IPS DF 19.7 (cell line): ENCODE measurements around the gene AGBL4.

Source experiments
- DNase-seq: peaks from one replicate; pipeline ENCODE4 v3.0.0-alpha.2; 2013; ENCODE audit warnings: low read depth, low spot score

Gene AGBL4

DNA sequence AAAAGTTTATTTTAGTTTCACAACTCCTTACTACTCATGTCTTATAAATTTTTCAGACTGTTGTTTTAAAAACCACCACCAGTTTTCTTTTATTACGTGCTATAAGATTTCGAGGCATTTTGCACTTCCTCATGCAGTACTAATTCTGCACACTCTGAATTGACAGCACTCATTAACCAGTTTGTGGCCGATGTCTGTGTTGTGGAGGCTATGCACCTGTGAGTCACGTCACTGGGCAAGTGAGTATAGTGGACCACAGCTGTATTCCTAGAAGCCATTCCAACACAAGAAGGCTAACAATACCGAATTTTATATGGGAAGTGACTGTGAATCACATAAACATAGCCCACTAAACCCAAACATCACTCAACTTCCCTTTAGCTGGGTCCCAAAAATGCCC lies 1530.7 kb downstream of the AGBL4 start:
- DNase-seq: no peak

DNA sequence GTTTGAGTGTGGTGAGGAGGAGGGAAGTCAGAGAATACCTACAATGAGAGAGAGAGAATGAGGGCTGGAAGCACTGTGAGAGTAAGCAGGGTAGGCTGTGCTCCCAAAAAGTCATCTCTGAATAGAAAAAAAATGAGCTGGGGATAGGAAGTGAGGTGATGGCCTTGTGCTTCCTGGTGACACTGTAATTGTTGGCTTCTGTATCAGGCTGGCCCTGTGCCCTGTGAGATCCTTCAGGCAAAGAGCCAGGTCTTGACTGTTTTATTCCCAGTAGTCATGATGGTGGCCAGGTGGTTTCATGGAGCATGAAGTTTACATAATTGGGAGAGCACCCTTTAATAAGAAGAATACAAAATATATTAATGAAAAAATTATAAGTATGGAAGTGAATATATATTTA lies 1531.4 kb downstream of the AGBL4 start:
- no peak for DNase-seq

DNA sequence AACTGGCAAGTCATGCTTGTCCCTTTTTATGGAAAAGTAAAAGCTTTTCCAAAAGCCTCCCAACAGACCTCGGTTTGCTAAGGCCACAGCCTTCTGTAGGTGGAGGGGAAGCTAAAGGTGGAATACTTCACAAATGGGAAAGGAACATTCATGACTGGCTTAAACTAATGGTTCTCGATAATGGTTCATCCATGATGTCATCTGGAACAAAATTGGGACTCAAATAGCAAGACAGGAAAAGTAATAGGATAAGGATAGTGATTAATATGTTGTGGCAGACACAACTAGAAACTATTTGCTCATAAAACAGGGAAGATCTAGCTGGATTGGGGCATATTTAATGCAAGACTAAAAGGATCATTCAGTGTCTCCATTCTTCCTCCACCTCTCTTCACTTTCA lies 1535.0 kb downstream of the AGBL4 start:
- DNase-seq: no peak
